NB4 (cell line): Measurements from ENCODE around the gene UBR2.

Experiments used
- CTCF ChIP-seq: IDR thresholded peaks from one replicate; pipeline ENCODE4 v1.5.1; 2012; ENCODE audit warnings: low read depth, low read length
- MYC ChIP-seq: IDR thresholded peaks from 2 replicates; pipeline ENCODE4 v1.6.1; 2011; ENCODE audit warnings: low read depth, low read length
- POLR2A ChIP-seq: IDR thresholded peaks from 2 replicates; pipeline ENCODE4 v1.6.1; 2011; ENCODE audit warnings: mild to moderate bottlenecking; ENCODE audit not compliant: insufficient read length; ENCODE audit errors: extremely low read depth

- peak; percentile 40 for TF ChIP-seq CTCF
- TF ChIP-seq POLR2A, result peak; percentile 73
- no peak for TF ChIP-seq MYC
Observed at GRCh38 chr6:42563697-42564505, at the start of gene UBR2.
